ENCODE measurements around the gene UNC119B. TPM values are rescaled to one million over a fixed set of nuclear protein-coding genes. Genes with fewer than 3 reads are reported as not detected.

UNC119B gene
- total RNA-seq, 1 experiment from 2014 or later, result 51.5 TPM

DNA sequence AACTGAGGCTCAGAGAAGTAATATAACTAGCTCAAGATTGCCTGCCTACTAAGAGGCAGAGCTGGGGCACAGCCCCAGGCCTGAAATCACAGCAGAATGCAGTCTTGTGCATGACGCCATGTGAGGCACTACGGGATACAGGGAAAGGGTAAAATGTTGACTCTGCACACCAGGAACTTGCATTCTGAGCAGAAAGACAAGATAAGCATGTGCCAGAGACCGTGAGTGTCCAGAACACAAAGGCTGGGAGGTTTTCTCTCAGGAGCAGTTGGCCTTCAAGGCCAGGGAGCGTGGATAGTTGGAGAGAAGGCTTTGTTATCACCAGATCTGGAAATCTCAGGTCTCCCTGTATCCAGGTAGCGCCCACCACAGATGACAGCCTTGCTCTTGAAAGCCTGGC, 46.5 kb upstream of the UNC119B start:
- Mint-ChIP-seq H3K4me3 (no peak overlapping the region), H3K4me1 (peaks cover 17 to 21% of the 10 kb centered on the region in 2 experiments), H3K27me3 (ENCODE audit: low read depth) (no peaks in the 10 kb centered on the region; the same call in 1 of the 2 replicates), H3K36me3 (ENCODE audit: insufficient read depth in 1 of 3, low read depth in 3 of 3) (no peaks in the 10 kb centered on the region; a peak in 2 of 7 replicates), H3K9me3 (no peaks in the 10 kb centered on the region), H3K27ac (no peak overlapping the region)
- Histone ChIP-seq H2BK5ac (ENCODE audit: insufficient read length, low read length) (no peak overlapping the region), H3T11ph (ENCODE audit: low read length) (no peak overlapping the region), H3K27me3 (ENCODE audit: insufficient read depth, low read length) (no peaks in the 10 kb centered on the region), H2BK15ac (ENCODE audit: low read depth, low read length) (no peak overlapping the region), H3K79me2 (ENCODE audit: insufficient read depth, low read length) (no peaks in the 10 kb centered on the region), H2AFZ (ENCODE audit: low read length) (no peak overlapping the region), H2BK20ac (ENCODE audit: low read depth, low read length, poor library complexity, severe bottlenecking) (no peak overlapping the region), H4K5ac (ENCODE audit: insufficient read length, low read depth, low read length) (no peak overlapping the region), H3K56ac (ENCODE audit: insufficient read length, low read depth, low read length) (no peak overlapping the region), H4K91ac (ENCODE audit: insufficient read length, low read depth, low read length) (no peak overlapping the region), H3K27ac (ENCODE audit: insufficient read length, low read depth, low read length) (no peak overlapping the region), H3K4ac (ENCODE audit: low read depth, low read length) (no peak overlapping the region), H3K9ac (ENCODE audit: extremely low read depth, insufficient read length, low read length) (no peak overlapping the region), H4K20me1 (ENCODE audit: control insufficient read depth, insufficient read depth, insufficient read length) (no peaks in the 10 kb centered on the region), H3K23me2 (ENCODE audit: insufficient read length, low read depth, low read length, poor library complexity, severe bottlenecking) (no peaks in the 10 kb centered on the region), H2AK5ac (ENCODE audit: insufficient read length, low read length) (no peak overlapping the region), H2BK120ac (ENCODE audit: low read depth, low read length, poor library complexity, severe bottlenecking) (no peak overlapping the region), H3K14ac (ENCODE audit: insufficient read depth, low read length) (no peak overlapping the region), H4K8ac (replicated peaks; ENCODE audit: insufficient read length, low read depth, low read length) (no peak overlapping the region), H2BK12ac (ENCODE audit: insufficient read length, low read depth, low read length) (no peak overlapping the region), H3K79me1 (ENCODE audit: insufficient read depth, low read depth, low read length, poor library complexity, severe bottlenecking) (no peaks in the 10 kb centered on the region), H3K4me2 (ENCODE audit: insufficient read depth, insufficient read length, low read length) (no peak overlapping the region), H3K9me3 (ENCODE audit: control insufficient read depth, low read depth, low read length) (no peaks in the 10 kb centered on the region), H3K23ac (ENCODE audit: insufficient read length, low read depth, low read length) (no peak overlapping the region), H3K18ac (ENCODE audit: insufficient read length, low read depth, low read length) (no peak overlapping the region), H3K4me1 (ENCODE audit: insufficient read depth, low read length) (no peaks in the 10 kb centered on the region)
- no CpG with 5 or more reads among the region's 5 CpGs for WGBS (ENCODE audit: extremely low coverage, insufficient read length, low lambda C conversion rate)
- DNase-seq, result no peak
- TF ChIP-seq, protein P1, sequence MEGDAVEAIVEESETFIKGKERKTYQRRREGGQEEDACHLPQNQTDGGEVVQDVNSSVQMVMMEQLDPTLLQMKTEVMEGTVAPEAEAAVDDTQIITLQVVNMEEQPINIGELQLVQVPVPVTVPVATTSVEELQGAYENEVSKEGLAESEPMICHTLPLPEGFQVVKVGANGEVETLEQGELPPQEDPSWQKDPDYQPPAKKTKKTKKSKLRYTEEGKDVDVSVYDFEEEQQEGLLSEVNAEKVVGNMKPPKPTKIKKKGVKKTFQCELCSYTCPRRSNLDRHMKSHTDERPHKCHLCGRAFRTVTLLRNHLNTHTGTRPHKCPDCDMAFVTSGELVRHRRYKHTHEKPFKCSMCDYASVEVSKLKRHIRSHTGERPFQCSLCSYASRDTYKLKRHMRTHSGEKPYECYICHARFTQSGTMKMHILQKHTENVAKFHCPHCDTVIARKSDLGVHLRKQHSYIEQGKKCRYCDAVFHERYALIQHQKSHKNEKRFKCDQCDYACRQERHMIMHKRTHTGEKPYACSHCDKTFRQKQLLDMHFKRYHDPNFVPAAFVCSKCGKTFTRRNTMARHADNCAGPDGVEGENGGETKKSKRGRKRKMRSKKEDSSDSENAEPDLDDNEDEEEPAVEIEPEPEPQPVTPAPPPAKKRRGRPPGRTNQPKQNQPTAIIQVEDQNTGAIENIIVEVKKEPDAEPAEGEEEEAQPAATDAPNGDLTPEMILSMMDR (conservative IDR thresholded peaks at IDR 0.05), result no peak
